GM23338 (cell line): ENCODE data around the gene PICK1. TPM values are rescaled to one million over a fixed set of nuclear protein-coding genes. Genes with fewer than 3 reads are reported as not detected.

Experiments used
- ATAC-seq: fragments of 200-7000 bp; cut with Tn5 transposase; 3 replicates; pipeline ENCODE4 v1.9.1; 2020
- DNase-seq: peaks from one replicate; pipeline ENCODE4 v3.0.0-alpha.2; 2015; ENCODE audit warnings: low spot score
- H2AFZ ChIP-seq: fragments of 200-600 bp; sonication (generic); 2 replicates; pipeline ENCODE4 v1.8.0; 2016; ENCODE audit warnings: antibody characterized with exemption, mild to moderate bottlenecking, moderate library complexity
- H3F3A ChIP-seq: fragments of 200-600 bp; sonication (generic); replicated peaks from 2 replicates; pipeline ENCODE4 v1.8.0; 2017; ENCODE audit warnings: antibody characterized with exemption, mixed run types, low read depth
- H3K27ac ChIP-seq: fragments of 200-600 bp; sonication (generic); 2 replicates; pipeline ENCODE4 v1.6.1; 2016; ENCODE audit warnings: low read depth
- H3K27me3 ChIP-seq: fragments of 200-600 bp; sonication (generic); 2 replicates; pipeline ENCODE4 v1.8.0; 2016; ENCODE audit warnings: mild to moderate bottlenecking, mixed run types, moderate library complexity; ENCODE audit not compliant: insufficient read depth
- H3K36me3 ChIP-seq: fragments of 200-600 bp; sonication (generic); 2 replicates; pipeline ENCODE4 v1.8.0; 2016; ENCODE audit warnings: mild to moderate bottlenecking; ENCODE audit not compliant: insufficient read depth
- H3K4me1 ChIP-seq: fragments of 200-600 bp; sonication (generic); 2 replicates; pipeline ENCODE4 v1.8.0; 2016; ENCODE audit warnings: mild to moderate bottlenecking, moderate library complexity; ENCODE audit not compliant: insufficient read depth
- H3K4me2 ChIP-seq: fragments of 200-600 bp; sonication (generic); 2 replicates; pipeline ENCODE4 v1.7.1; 2017; ENCODE audit warnings: mixed run types
- H3K4me3 ChIP-seq: fragments of 200-600 bp; sonication (generic); 2 replicates; pipeline ENCODE4 v1.6.1; 2016; ENCODE audit warnings: mixed run types
- H3K79me2 ChIP-seq: fragments of 200-600 bp; sonication (generic); replicated peaks from 2 replicates; pipeline ENCODE4 v1.8.0; 2017; ENCODE audit warnings: mild to moderate bottlenecking; ENCODE audit not compliant: insufficient read depth
- H3K9me2 ChIP-seq: fragments of 200-600 bp; sonication (generic); 2 replicates; pipeline ENCODE4 v1.8.0; 2017; ENCODE audit not compliant: insufficient read depth
- H4K20me1 ChIP-seq: fragments of 200-600 bp; sonication (generic); replicated peaks from 2 replicates; pipeline ENCODE4 v1.8.0; 2017; ENCODE audit warnings: mild to moderate bottlenecking; ENCODE audit not compliant: insufficient read depth
- H3K27ac Mint-ChIP-seq: 2 replicates; pipeline ENCODE4 v1.8.0; 2020; ENCODE audit warnings: inconsistent platforms, mild to moderate bottlenecking, moderate library complexity, mixed read lengths
- H3K27me3 Mint-ChIP-seq: 3 replicates; pipeline ENCODE4 v1.8.0; 2022; ENCODE audit warnings: low read depth, mild to moderate bottlenecking, moderate library complexity, mixed read lengths, inconsistent platforms; ENCODE audit not compliant: insufficient read depth, poor library complexity
- H3K36me3 Mint-ChIP-seq: 3 replicates; pipeline ENCODE4 v1.8.0; 2021; ENCODE audit warnings: low read depth, mild to moderate bottlenecking, inconsistent platforms, moderate library complexity, mixed read lengths
- H3K4me1 Mint-ChIP-seq: 3 replicates; pipeline ENCODE4 v1.8.0; 2020; ENCODE audit warnings: mild to moderate bottlenecking, inconsistent platforms, mixed read lengths
- H3K4me3 Mint-ChIP-seq: 3 replicates; pipeline ENCODE4 v1.8.0; 2021; ENCODE audit warnings: moderate library complexity, mild to moderate bottlenecking, inconsistent platforms, mixed read lengths
- H3K9me3 Mint-ChIP-seq: 3 replicates; pipeline ENCODE4 v1.8.0; 2020; ENCODE audit warnings: moderate library complexity, mild to moderate bottlenecking, inconsistent platforms, mixed read lengths
- CREB1 ChIP-seq: fragments of 250-450 bp; sonication (Bioruptor Pico); IDR thresholded peaks from 2 replicates; pipeline ENCODE4 v1.5.0; 2020; ENCODE audit warnings: low read depth, mild to moderate bottlenecking, moderate library complexity
- ETS1 ChIP-seq: IDR thresholded peaks from 2 replicates; pipeline ENCODE4 v1.6.1; 2016; ENCODE audit warnings: antibody characterized with exemption
- EZH2 ChIP-seq: fragments of 200-600 bp; sonication (generic); IDR thresholded peaks from one replicate; pipeline ENCODE4 v1.8.0; 2017; ENCODE audit warnings: antibody characterized with exemption, mild to moderate bottlenecking, low read depth; ENCODE audit not compliant: unreplicated experiment
- EZH2phosphoT487 ChIP-seq: fragments of 200-600 bp; sonication (generic); IDR thresholded peaks from one replicate; pipeline ENCODE4 v1.8.1; 2018; ENCODE audit warnings: antibody characterized with exemption; ENCODE audit not compliant: unreplicated experiment
- JUNB ChIP-seq: IDR thresholded peaks from one replicate; pipeline ENCODE4 v1.6.1; 2016; ENCODE audit warnings: antibody characterized with exemption; ENCODE audit not compliant: unreplicated experiment
- NANOG ChIP-seq: IDR thresholded peaks from 2 replicates; pipeline ENCODE4 v1.6.1; 2016; ENCODE audit warnings: antibody characterized with exemption, borderline replicate concordance
- POLR2AphosphoS5 ChIP-seq: IDR thresholded peaks from 2 replicates; pipeline ENCODE4 v1.6.1; 2016; ENCODE audit warnings: antibody characterized with exemption, low read depth
- REST ChIP-seq: IDR thresholded peaks from one replicate; pipeline ENCODE4 v1.6.1; 2018; ENCODE audit warnings: antibody characterized with exemption; ENCODE audit not compliant: unreplicated experiment
- STAT1 ChIP-seq: IDR thresholded peaks from one replicate; pipeline ENCODE4 v1.6.1; 2016; ENCODE audit warnings: antibody characterized with exemption; ENCODE audit not compliant: unreplicated experiment
- ZNF114 ChIP-seq: fragments of 250-450 bp; sonication (Bioruptor Pico); IDR thresholded peaks from 2 replicates; pipeline ENCODE4 v1.5.0; 2020; ENCODE audit warnings: mild to moderate bottlenecking, moderate library complexity
- ZNF331 ChIP-seq: fragments of 250-450 bp; sonication (Bioruptor Pico); IDR thresholded peaks from 2 replicates; pipeline ENCODE4 v1.5.0; 2020; ENCODE audit warnings: low read depth, mild to moderate bottlenecking, moderate library complexity
- ZNF462 ChIP-seq: fragments of 250-450 bp; sonication (Bioruptor Pico); IDR thresholded peaks from 2 replicates; pipeline ENCODE4 v1.5.0; 2020; ENCODE audit warnings: mild to moderate bottlenecking, moderate library complexity
- polyA plus RNA-seq: library from polyadenylated mRNA; unstranded; fragments of >200 nt; fragmentation: Nextera tagmentation; extraction: Ambion mirVana; gene quantifications from 2 replicates; pipeline ENCODE4 v1.2.1, GENCODE V29; 2016
- total RNA-seq: library from RNA; depleted of rRNA; stranded (reverse); fragments of >200 nt; shearing (Covaris generic); gene quantifications from 2 replicates; pipeline ENCODE4 v1.2.3, GENCODE V29; 2014
- TF ChIP-seq, protein P1 (sequence below), 2 experiments: fragments of 200-600 bp in 1 of 2; sonication (generic) in 1 of 2; conservative IDR thresholded peaks; 2 replicates each; pipeline versions ENCODE4 v1.5.1 to v1.6.1; 2016 to 2017; ENCODE audit warnings: antibody characterized with exemption in 2 of 2, low read depth in 2 of 2, mild to moderate bottlenecking in 2 of 2, moderate library complexity in 1 of 2

Gene PICK1
- total and polyA plus RNA-seq, 2 experiments from 2014 or later: 15.9 to 28.3 TPM

DNA sequence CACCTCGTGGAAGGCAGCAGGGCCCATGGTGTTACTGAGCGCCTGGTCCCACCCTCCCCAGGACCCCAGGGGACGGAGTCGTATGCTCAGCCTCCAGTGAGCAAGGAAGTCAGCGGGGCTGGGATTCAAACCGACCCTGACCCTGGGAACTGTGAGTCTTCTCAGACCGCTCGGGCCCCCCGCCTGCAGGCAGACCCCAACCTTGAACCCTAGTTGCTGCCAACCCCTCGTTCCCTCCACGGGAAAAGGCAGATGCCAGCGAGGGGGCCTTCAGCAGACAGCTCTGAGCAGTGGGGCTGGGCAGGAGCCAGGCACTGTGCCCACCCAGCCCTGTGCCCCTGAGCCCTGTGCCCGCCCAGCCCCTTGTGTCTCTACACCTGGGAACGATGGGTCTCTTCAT lies 20.4 kb downstream of the PICK1 start:
- Mint-ChIP-seq H3K4me3 (no peak overlapping the region), H3K9me3 (no peaks in the 10 kb centered on the region)
- no peak overlapping the region for H3K4me2 ChIP-seq

More for the DNA sequence above, 20.4 kb downstream of the PICK1 start:
- TF ChIP-seq NANOG (no peak), STAT1 (no peak), ZNF462 (CRISPR knock-in tag) (no peak), ZNF331 (no peak), EZH2 (no peak), ETS1 (no peak), JUNB (no peak), CREB1 (no peak), REST (no peak), EZH2phosphoT487 (no peak), ZNF114 (CRISPR knock-in tag) (no peak), POLR2AphosphoS5 (no peak)
- TF ChIP-seq, protein P1, sequence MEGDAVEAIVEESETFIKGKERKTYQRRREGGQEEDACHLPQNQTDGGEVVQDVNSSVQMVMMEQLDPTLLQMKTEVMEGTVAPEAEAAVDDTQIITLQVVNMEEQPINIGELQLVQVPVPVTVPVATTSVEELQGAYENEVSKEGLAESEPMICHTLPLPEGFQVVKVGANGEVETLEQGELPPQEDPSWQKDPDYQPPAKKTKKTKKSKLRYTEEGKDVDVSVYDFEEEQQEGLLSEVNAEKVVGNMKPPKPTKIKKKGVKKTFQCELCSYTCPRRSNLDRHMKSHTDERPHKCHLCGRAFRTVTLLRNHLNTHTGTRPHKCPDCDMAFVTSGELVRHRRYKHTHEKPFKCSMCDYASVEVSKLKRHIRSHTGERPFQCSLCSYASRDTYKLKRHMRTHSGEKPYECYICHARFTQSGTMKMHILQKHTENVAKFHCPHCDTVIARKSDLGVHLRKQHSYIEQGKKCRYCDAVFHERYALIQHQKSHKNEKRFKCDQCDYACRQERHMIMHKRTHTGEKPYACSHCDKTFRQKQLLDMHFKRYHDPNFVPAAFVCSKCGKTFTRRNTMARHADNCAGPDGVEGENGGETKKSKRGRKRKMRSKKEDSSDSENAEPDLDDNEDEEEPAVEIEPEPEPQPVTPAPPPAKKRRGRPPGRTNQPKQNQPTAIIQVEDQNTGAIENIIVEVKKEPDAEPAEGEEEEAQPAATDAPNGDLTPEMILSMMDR (conservative IDR thresholded peaks at IDR 0.05; ENCODE audit: low read depth in 2 of 2): no peak
- H3K27ac ChIP-seq: no peak overlapping the region
- Mint-ChIP-seq H3K36me3 (peaks cover 13% of the 10 kb centered on the region; the same call in 2 of the 3 replicates), H3K27ac (no peak overlapping the region), H3K4me1 (peaks cover 5% of the 10 kb centered on the region; the same call in 2 of the 3 replicates), H3K27me3 (peaks cover 32% of the 10 kb centered on the region)
- ATAC-seq (no peak), DNase-seq (no peak)
- no peaks in the 10 kb centered on the region for H3F3A ChIP-seq
- no peak overlapping the region for H3K4me3 ChIP-seq
- no peak overlapping the region for H2AFZ ChIP-seq
- H3K9me2 ChIP-seq: no peaks in the 10 kb centered on the region
- H3K79me2 ChIP-seq: no peaks in the 10 kb centered on the region
- no peaks in the 10 kb centered on the region; the same call in 1 of the 2 replicates for H4K20me1 ChIP-seq
- H3K4me1 ChIP-seq: peaks cover 12% of the 10 kb centered on the region; the same call in 1 of the 2 replicates
- peaks cover 34% of the 10 kb centered on the region for H3K27me3 ChIP-seq
- H3K36me3 ChIP-seq: no peaks in the 10 kb centered on the region
